ENCODE measurements around the gene FKBP1B.
"Not testable (repeated sequence)": the region's sequence is repeated elsewhere in the genome, so short reads cannot be mapped to it uniquely, and the experiment has no call there.

Gene FKBP1B

DNA sequence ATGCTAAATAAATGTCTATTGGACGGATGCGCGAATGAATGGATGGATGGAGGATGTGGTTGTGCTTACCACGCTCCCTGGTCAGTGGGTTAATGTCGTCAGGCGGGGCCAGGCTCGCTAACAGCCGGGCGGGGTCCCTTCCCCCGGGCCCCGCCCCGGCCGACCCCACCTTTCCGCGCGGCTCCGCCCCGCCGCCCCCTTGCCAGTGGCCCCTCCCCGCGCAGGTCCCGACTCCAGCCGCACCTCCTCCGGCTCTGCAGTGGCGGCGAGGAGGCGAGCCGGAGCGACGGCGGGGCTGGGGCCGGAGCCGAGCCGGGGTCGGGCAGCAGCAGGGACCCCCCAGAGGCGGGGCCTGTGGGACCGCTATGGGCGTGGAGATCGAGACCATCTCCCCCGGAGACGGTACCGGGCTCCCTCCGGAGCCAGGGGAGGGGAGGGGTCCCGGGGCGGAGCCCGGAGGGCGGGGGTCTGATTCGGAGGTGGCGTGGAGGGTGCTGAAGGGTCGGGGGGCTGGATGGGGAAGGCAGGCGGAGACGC, at the start of gene FKBP1B:
Gene FKBP1B (plus strand): TSS at position 257 of the 537 bp plus-strand sequence. CDS start 109 bp downstream, at position 366.
- DNase-seq (ENCODE audit: low spot score) = peak; percentile 88

DNA sequence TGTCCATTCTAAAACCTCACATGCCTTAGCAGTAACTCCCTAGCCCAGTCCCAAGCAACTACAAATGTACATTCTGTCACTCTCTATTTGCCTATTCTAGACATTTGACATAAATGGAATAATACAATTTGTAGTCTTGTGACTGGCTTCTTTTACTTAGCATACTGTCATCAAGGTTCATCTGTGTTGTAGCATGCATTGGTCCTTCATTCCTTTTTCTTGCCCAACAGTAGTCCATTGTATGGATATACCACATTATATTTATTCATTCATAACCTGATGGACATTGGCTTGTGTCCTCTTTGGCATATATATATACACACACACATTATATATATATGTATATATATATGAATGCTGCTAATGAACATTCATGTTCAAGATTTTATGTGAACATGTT, 41.8 kb upstream of the FKBP1B start:
- DNase-seq (ENCODE audit: low spot score) = no peak

DNA sequence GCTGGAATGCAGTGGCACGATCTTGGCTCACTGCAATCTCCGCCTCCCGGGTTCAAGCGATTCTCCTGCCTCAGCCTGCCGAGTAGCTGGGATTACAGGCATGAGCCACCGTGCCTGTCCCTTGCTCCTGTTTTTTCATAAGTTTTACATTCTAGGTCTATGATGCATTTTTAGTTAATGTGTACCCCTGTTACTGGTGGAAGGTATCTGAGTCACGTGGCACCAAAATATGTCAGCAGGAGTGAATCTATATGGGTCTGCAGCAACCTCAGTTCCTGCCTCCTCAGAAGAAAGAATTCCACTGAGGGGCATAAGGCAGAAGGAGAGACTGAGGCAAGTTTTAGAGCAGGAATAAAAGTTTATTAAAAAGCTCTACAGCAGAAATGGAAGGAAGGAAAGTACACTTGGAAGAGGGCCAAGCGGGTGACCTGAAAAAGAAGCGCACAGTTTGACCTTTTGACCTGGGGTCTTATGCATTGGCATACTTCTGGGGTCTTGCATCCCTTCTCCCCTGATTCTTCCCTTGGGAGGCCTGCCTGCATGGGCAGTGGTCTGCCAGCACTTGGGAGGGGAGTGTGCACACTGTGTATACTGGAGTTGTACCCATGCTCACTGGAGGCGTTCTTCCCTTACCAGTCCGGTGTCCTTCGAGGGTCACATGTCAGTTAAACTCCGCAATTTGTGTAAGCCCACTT, 40.7 kb upstream of the FKBP1B start:
- DNase-seq (ENCODE audit: low spot score) = no peak

DNA sequence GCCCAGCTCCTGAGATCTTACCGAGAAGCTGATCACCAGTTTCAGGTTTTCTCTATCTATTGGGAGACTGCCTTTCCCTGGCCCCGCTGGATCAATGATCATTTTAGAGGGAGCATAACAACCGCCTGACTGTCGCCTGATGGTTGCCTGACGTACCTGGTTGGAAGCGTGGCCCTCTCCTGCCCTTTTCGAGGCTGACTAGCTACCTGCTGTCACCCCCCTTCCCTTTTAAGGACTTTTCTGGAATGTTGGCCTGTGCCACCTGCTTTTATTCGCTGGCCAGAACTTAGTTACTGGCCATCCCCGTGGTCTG, 40.2 kb upstream of the FKBP1B start:
- no peak for DNase-seq (ENCODE audit: low spot score)

DNA sequence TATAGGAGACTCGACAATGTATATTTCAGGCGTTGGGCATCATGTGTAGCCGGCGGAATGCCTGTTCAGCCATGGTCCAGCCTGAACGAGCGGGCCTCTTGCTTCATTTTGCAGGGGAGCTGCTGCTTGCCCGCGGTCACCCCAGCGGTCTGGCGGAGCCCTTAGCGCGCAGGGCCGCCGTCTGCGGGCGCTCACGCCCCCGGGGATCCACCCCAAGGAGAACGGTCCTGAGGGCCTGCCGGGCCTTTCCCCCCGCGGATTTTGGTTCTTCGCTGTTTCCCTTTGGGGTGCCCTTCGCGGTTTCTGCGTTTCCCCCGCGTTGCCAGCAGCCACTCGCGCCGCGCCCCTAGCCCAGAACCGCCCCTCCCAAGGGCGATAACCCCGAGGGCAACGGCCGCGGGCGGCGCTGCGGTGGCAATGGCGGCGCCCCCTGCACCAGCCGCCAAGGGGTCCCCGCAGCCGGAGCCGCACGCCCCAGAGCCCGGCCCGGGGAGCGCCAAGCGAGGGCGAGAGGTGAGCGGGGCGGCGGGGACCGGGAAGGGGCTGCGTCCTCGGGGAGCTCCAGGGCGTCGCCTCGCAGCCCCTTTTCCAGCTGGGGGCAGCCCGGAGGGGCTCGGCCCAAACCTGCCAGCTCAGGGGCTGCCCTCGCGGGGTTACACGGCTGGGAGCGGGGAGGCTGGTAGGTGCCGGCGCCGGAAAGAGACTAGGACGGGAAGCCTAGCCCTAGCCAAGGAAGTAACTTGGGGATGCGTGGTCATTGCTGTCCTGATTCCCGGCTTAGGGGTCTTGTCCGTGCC, 39.7 kb upstream of the FKBP1B start, which contains the start of gene MFSD2B:
Gene MFSD2B (plus strand): TSS at position 406 of the 797 bp plus-strand sequence. CDS start 12 bp downstream, at position 418.
- DNase-seq (ENCODE audit: low spot score) = peak; percentile 57

DNA sequence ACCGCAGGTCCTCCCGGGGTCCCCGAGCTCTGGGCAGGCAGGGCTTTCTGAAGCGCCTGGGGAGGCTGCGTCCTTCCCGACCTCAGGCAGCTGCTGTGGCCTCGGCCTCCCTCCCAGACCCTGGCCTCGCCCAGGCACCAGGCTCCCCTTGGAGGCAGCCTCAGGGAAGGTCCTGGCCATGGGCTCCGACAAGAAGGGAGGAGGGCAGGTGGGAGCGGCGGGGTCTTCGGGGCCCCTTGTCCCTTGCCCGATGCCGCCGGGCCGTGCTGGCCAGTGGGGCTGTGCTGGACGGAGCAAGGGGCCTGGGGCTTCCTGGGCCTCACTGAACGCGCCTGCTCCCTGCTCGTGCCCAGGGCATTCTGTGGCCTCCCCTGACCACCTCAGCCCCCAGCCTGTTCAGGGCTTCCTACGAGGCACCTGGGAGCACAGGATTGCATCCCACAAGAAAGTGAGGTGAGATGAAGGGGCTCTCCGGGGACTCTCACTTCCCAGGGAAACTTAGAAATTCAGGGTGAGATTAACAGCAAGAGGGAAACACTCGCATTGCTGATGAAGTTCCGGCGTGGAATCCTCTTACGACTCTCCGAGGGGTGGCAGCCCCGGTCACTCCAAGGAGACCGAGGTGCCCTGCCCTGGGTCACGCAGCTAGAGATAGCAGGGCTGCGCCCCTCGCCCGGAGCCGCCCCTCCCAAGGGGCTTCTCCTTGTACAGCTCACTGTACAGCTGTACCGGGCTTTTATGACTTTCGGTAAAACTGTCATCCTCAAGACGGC, 38.9 kb upstream of the FKBP1B start:
- DNase-seq (ENCODE audit: low spot score) = no peak

DNA sequence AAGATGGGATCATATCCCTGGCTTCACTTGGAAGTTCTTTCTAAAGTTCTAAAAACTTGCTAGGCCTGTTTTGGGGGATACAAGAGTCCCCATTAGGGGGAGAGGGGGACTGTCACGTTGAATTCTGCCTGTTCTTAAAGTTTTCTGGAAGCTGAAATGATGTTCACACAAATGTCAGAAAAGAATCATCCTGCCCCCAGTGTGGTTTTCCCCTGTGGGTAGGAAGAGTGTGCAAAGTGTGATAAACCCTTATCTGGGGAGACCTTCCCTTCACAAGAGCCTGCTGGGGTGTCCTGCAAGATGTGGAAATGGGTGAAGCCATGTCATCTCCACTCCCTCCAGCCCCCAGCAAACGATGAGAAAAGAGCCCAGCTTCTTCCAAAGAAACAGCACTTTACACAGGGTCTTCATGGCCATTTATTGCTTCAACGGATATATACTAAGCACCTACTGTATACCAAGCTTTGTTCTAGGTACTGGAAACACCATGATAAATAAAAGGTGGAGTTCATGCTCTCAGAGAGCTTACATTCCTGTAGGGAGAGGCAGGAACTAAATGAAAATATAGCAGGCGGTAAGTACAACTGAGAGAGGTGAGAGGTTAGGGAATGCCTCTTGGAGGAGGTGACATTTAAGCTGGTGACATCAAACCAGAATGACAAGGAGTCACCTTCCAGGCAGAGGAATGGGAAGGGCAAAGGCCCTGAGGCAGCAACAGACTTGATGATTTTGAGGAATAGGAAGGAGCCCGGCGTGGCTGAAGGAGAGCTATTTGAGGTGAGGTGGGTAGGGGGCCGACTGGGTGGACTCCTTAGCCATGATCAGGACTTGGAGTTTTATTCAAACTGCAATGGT, 38.1 kb upstream of the FKBP1B start:
- no peak for DNase-seq (ENCODE audit: low spot score)

DNA sequence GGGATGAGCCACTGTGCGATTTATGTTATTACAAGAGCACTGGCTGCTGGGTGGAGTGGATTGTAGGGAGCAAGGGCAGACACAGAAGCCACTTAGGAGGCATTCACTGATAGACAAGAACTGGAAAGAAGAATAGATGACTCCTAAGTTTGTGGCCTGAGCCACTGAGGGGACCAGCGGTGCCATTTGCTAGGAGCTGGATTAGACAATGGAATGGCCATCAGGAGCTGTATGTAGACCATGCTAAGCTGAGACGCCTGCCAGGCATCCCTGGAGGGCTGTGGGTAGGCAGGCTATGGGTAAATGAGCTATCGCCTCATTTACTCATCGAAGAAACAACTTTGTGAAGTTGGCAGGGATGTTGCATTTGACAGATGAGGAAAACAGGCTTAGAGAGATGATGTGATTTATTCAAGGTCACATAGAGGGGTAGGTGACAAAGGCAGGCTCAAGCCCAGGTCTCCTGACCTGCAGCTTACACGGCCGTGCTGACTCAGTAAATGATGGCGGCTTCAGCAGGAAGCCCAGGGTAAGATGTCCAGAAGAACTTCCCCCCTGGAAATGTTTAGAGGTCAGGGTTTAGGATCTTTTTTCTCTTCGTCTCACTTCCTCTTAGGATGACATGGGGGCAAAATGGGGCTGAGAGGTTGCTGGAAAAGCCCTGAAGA, 36.9 kb upstream of the FKBP1B start:
- no peak for DNase-seq (ENCODE audit: low spot score)

DNA sequence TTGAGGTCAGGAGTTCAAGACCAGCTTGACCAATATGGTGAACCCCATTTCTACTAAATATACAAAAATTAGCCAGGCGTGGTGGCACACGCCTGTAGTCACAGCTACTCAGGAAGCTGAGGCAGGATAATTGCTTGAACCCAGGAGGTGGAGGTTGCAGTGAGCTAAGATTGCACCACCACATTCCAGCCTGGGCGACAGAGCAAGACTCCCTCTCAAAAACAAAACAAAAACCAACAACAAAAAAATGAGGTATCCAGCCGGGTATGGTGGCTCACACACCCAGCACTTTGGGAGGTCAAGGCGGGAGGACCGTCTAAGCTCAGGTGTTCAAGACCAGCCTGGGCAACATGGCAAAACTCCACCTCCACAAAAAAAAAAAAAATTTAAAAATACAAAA, 34.6 kb upstream of the FKBP1B start:
- DNase-seq (ENCODE audit: low spot score) = not testable (repeated sequence)

DNA sequence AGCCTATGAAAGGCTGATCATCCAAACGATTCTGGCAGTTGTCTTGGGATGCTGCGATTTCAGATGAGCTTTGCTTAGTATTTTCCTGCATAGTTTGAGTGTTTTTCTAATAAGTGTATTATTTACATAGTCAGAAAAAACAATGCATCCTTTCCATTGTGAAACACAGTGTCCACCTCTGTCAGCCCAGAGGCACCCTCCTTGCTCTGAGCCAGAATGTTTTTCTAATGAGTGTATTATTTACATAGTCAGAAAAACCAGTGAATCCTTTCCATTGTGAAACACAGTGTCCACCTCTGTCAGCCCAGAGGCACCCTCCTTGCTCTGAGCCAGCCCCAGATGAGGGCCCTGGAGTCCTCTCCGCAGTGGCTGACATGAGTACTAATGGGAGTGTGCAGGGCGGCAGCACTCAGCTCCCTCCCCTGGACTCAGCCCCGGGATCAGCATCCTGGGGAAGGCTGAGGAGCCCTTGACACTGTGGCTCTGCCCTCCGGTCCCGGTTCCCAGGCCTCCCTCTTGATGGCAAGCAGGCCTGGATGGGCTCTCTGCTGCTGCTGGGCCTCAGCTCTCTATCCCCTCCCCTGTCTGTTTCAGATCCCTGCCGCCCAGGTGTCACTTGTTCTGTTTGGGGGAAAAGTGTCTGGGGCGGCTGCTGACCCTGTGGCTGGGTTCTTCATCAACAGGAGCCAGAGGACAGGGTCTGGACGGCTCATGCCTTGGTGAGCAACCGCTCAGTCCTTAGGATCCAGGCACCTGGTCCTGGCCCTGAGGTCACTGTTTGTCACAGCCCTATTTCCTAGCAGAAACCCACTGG, 33.8 kb upstream of the FKBP1B start:
- DNase-seq (ENCODE audit: low spot score) = no peak

DNA sequence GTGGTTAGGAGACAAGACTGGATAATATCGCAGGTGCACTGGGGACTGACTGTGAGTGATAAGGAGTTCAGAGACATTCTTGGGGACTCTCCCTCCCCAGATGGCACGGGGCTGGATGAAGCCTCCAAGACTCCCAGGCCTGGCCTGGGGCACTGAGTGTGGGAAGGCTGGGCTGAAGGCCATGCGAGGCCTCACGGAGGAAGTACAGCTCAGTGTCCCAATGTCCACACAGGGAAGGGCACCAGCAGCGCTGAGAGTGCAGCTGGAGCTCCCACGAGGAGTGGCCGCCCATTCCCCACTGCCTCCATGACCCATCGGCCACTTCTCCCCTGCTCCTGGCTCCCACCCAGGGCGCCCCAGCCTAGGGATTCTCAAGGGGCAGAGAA, 33.2 kb upstream of the FKBP1B start:
- no peak for DNase-seq (ENCODE audit: low spot score)

DNA sequence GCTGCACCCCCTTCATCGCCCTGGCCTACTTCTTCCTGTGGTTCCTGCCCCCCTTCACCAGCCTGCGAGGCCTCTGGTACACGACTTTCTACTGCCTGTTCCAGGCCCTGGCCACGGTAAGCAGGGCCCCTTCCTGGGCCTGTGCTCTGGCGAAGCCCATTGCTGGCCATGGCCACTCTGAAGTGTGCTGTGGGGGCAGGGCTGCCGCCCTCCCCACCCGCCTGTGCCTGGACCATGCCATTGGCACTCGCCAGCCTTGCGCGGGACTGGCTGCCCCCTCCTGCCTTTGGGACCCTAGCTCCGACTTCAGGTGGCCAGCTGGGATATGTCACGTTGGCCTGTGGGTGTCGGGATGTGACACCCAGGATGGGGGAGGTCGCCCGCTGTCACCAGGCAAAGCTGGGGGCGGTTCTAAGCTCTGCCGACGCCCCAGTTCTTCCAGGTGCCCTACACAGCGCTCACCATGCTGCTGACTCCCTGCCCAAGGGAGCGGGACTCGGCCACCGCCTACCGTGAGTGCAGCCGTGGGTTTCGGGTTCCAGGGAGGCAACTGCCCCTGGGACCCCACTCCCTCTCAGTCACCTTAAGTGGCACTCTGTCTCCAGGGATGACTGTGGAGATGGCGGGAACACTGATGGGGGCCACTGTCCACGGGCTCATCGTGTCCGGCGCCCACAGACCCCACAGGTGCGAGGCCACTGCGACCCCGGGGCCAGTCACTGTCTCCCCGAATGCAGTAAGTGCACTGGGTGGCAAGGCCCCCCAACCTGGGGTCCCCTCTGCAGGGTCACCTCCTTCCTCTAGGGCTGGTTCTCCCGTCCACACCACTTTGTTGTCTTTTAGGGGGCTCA, 32.5 kb upstream of the FKBP1B start:
- DNase-seq (ENCODE audit: low spot score) = no peak

DNA sequence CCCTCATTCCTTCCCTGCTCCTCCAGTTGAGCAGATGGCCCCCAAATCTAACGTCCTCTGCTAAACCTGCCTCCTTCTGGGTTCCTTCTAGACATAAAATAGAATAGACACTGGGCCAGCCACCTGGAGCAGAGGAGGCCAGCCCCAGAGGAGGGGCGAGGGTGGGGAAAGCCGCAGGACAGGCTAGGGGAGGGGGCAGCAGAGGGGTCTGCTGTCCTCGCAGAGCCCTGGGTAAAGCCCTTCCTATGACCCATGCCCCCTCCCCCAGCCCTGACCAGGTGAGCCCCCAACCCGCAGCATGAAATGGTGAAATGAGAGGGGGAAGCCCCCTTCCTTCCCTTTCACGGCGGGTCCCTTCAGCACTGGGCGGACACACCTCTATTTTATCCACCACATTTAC, 31.8 kb upstream of the FKBP1B start:
- DNase-seq (ENCODE audit: low spot score) = no peak

DNA sequence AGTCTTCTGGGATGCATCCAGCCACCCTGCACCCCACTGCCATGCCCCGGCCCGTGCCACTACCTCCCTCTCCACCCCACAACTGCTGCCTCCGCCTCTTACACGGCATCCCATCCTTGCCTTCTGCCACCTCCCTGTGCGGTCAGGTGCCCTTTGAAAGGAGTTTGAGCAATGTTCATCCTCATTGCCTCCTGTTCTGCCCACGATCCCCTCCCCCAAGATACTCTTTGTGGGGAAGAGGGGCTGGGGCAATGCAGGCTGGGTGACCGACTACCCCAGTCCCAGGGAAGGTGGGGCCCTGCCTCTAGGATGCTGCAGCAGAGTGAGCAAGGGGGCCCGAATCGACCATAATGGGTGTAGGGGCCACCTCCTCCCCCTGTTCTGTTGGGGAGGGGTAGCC, 31.3 kb upstream of the FKBP1B start:
- DNase-seq (ENCODE audit: low spot score) = no peak

DNA sequence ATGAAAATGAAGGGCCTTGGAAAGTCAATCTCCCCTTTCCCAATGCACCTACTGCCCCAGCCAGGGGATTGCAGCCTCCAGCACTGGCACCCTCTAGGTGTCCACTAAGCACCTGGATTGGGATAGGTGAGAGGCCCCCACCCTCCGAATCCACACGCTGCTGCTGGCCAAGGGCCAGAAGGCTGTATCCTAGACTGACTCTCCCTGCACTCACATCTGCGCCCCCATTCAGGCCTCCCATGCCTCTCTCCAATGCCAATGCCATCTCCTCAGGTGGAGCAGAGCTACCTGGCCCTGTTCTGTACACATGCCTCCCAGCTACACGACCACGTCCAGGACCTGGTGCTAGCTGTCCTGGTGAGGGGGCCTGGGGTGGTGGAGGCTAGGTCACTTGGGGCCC, 29.8 kb upstream of the FKBP1B start:
- no peak for DNase-seq (ENCODE audit: low spot score)

DNA sequence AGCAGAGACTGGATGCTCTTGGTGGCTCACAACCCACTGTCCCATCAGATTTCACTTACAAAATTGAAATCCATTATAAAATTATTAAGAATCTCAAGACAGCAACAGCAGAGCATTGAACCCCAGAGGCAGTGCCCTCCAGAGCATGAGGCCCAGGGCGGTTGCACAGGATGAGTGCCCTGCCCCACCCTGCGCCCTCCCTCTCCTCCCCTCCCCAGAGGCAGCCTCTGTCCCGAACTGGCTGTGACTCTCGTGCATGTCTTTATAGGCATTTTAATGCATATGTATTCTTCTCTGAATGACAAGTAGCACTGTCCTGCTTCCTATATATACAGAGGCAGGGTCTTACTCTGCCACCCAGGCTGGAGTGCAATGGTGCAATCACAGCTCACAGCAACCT, 29.3 kb upstream of the FKBP1B start:
- DNase-seq (ENCODE audit: low spot score) = no peak

DNA sequence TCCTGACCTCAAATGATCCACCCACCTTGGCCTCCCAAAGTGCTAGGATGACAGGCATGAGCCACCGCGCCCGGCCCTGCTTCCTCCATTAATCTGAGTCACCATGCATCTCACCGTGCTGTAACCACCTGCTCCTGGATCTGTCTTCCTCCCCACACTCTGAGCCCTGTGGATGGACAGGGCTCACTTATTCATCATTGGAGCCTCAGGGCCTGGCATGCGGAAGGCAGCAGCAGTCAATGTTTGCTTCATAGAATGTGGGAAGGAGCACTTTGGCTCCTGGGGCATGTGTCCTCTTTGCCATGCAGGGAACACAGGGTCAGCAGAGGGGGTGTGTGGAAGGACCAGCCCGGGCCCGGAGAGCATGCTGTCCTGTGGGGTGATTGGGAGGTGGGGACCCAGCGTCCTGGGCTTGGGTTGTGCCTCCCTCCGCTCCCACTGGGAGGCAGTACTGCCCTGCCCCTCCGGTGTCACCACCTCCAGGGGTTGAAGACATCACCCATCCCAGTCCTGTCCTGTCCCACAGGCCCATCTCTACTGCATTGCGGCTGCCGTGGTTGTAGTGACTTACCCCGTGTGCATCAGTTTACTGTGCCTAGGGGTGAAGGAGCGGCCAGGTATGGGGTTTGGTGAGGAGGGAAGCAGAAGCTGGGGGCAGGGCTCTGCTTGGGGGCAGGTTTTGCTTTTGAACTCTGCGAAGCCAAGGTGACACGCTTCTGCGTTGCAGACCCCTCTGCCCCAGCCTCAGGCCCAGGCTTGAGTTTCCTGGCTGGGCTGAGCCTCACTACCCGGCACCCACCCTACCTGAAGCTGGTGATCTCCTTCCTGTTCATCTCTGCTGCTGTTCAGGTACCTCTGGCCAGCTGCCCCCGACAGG, 28.2 kb upstream of the FKBP1B start:
- DNase-seq (ENCODE audit: low spot score) = no peak

DNA sequence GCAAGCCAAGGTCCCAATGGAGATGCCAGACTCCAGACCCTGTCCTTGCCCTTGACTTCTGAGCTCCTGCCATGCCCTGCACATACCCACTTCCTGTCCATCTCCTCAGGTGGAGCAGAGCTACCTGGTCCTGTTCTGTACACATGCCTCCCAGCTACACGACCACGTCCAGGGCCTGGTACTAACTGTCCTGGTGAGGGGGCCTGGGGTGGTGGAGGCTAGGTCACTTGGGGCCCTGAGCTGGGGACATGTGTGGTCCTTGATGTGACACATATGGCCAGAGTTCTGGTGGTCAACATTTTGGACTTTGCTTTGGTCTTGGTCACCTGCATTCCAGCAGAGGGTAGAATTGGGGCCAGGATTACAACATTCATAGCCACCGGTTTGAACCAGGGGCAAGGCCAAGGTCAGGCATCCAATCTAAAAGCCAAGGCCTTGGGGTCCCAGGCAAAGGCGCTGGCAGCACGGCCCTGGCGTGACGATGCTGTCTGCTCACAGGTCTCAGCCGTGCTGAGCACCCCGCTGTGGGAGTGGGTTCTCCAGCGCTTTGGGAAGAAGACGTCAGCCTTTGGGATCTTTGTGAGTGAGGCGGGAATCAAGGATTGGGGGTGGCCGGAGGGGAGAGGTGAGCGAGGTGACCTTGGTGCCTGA, 27.1 kb upstream of the FKBP1B start:
- DNase-seq (ENCODE audit: low spot score) = no peak
